Left forelimb (tissue), 1 donor: ENCODE results near the gene TRPV4.
A peak's percentile ranks its signal among the peaks of the same experiment; 100 is the strongest.

ENCODE experiments used
- DNase-seq: peaks from one replicate; pipeline ENCODE4 v3.0.0-alpha.2; 2018; ENCODE audit warnings: low spot score

Gene TRPV4

GRCh38 chr12:109739747-109740693 is 93.2 kb downstream of the TRPV4 start:
- peak; percentile 37 for DNase-seq

DNA sequence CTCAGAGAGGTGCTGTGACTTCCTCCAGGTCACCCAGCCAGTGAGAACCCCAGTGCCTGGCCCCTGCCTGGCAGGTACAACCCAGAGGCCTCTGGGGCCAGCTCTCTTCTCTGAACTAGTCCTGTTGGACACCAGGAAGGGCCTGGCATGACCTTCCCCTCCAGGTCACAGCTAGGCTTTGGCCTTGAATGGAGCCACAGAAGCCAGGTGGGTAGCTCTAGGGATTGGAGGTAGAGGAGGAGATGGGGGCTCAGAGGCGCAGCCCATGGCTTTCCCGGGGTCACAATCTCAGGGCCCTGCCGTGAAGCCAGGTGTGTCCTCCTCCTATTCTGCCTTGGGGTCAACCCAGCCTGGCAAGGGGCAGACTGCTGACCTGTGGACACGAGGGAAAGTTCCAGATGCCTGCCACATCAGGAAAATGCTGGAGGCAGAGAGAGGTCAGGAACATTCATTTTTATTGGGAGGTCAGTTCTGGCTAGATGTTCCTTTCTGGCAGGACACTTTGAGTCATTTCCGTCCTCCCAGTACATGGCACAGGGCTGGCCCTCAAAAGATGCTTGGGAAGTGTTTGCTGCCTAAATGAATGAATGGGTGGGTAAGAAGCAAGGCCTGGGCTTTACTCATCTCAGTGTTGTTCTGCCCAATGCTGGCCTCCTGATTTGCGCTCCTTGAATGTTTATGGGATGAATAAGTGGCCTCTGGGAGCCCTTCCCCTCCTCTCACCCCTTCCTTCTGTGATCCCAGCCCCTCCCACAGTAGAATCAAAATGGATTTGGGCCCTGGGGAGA is 94.1 kb downstream of the TRPV4 start:
- peak; percentile 40 for DNase-seq

DNA sequence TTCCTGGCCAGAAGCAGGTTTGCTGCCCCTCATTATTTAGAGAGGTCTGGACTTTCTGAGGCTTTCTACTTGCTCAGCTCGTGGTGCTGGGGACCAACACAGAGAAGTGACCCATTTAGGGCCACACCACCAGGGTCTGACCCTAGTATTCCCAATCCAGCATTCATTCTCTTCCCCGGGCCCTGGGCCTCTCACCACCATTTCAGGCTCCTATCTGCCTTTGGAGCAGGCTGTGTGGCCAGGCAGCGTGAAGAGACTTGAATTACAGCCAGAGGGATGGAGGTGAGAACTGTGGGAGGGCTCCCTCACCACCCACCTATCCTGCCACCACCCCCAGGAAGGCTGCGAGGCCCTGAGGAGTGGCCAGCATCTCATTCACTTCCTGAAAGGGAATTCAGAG is 95.0 kb downstream of the TRPV4 start:
- DNase-seq = no peak

DNA sequence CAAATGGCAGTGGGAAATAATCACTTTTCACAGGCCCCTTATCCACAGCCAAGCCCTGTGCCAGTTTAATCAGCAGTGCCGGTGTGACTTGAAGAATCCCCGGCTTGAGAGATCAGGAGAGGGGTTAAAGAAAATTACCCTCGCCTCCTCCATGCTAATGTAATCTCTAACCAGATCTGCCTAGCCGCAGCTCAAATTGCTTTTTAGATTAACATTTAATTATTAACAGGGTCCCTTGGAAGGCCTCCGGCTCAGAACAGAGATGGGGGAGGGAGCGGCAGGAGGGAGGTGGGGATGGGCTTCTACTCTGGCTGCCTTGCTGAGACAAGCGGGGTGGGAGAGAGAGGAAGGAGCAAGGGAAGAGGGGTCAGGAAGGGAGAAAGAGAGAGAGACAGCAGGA is 95.6 kb downstream of the TRPV4 start:
- DNase-seq = no peak

- DNase-seq = peak; percentile 34
These were observed 96.1 kb downstream of the TRPV4 start for GRCh38 chr12:109737126-109737525.

DNA sequence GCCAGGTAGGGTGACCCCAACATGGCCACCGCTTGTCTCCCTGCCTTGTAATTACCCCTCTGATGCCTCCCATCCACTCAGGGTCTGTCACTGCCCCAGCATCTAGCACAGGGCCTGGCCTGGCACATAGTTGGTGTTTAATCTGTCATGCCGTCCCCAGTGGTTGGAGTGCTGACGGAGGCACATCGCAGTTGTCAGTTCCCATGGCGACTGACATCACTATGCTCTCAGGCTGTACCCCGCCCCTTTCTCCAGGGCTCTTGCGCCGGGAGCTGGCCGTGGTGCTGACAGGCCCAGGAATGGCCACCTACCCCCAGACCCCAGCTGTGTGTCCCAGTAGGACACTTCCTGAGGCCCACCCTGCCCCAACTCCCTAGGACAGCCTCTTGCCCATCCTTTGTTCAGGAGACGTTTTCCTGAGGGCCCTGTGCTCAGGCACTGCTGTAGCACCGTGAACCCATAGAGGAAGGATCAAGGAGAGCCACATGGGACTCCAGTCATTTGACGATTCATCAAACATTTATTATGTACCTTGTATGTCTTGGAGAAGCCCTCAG is 96.6 kb downstream of the TRPV4 start:
- DNase-seq = peak; percentile 79

DNA sequence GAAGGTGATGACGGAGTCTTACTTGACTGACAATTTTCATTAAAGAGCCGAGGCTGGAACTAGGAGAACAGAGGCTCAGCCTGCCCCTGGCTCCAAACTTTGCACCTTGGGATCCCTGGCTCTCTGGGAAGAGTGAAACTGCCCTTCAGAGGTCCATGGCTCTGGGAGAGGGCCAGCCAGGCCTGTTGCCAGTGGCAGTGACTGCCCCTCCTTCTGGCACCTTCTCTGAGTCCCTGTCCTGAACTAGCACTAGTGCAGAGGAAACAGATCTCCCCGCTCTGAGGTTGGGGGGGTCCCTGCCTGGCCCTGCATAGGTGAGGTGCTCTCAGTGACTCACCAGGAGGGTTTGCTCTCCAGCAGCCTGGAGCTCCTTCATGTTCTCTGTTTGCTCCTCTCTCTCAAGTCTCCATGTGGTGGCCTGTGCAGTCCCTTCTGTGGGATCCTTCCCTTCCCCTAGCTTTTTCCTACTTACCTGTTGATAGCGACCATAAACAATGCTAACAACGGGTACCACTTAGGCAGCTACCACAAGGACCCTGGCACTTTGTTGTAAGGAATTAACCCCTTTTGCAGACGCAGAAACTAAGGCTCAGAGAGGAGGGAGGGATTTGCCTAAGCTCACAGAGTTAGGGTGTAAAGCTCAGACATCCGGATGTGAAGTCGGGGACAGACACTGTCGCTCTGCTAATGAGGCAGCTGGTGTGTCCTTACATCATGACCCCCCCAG is 97.2 kb downstream of the TRPV4 start:
- DNase-seq = peak; percentile 41

DNA sequence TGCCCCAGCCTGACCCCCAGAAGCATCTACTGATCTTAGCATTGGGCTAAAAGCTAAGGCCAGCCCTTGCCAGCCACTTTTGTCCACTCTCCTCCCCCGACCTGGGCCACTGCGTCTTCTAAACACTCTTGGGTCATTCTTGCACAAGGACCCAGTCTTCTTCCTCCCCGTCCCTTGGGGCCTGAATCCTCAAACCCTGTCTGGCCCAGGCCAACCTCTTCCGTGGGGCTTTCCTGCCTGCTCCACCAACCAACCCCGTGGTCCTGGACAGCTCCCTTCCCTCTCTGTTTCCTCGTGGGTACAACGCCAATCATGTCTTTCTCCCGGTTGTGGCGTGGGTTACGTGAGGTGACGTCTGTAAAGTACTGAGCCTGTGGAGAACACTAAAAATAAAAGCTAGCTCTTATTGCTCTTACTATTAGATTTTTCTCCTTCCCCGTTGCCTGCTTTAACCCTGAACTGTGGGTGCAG is 98.1 kb downstream of the TRPV4 start:
- no peak for DNase-seq

- DNase-seq = peak; percentile 55
These were observed 98.8 kb downstream of the TRPV4 start for GRCh38 chr12:109734219-109735000.
